ENCODE results near the gene ENG. TPM values are rescaled to one million over a fixed set of nuclear protein-coding genes. Genes with fewer than 3 reads are reported as not detected.
"Not testable (repeated sequence)": the region's sequence is repeated elsewhere in the genome, so short reads cannot be mapped to it uniquely, and the experiment has no call there.

ENG gene
- total RNA-seq, 2 experiments from 2014 or later: 18.4 to 21.3 TPM

- Mint-ChIP-seq H3K36me3 (peaks cover 3% of the 10 kb centered on the region), H3K4me1 (peaks cover 4% of the 10 kb centered on the region), H3K27ac (no peak overlapping the region), H3K4me3 (no peak overlapping the region), H3K9me3 (ENCODE audit: low read depth) (no peaks in the 10 kb centered on the region), H3K27me3 (peaks cover 3% of the 10 kb centered on the region)
- CTCF ChIA-PET: interaction anchor here (1.0 to 1.6 kb wide), 3 partner anchors 42 to 141 kb away, joined by 3 to 5 read pairs (median 3); partner anchors contain the start of gene TOR2A
- ATAC-seq: no peak
- no peak for DNase-seq
These were observed 21.7 kb upstream of the ENG start for GRCh38 chr9:127876026-127876763.

- H3K36me3 Mint-ChIP-seq: peaks cover 3% of the 10 kb centered on the region
- ATAC-seq (no peak), DNase-seq (no peak)
- H3K4me1 Mint-ChIP-seq: peaks cover 4% of the 10 kb centered on the region
- CTCF ChIA-PET: interaction anchor here (1.6 kb wide), 1 partner anchor 46 kb away, joined by 5 read pairs; no protein-coding TSS in a partner anchor
- peaks cover 3% of the 10 kb centered on the region for H3K27me3 Mint-ChIP-seq
- no peak overlapping the region for H3K4me3 Mint-ChIP-seq
- no peaks in the 10 kb centered on the region for H3K9me3 Mint-ChIP-seq (ENCODE audit: low read depth)
- no peak overlapping the region for H3K27ac Mint-ChIP-seq
These were observed 21.0 kb upstream of the ENG start for GRCh38 chr9:127875306-127875966.

DNA sequence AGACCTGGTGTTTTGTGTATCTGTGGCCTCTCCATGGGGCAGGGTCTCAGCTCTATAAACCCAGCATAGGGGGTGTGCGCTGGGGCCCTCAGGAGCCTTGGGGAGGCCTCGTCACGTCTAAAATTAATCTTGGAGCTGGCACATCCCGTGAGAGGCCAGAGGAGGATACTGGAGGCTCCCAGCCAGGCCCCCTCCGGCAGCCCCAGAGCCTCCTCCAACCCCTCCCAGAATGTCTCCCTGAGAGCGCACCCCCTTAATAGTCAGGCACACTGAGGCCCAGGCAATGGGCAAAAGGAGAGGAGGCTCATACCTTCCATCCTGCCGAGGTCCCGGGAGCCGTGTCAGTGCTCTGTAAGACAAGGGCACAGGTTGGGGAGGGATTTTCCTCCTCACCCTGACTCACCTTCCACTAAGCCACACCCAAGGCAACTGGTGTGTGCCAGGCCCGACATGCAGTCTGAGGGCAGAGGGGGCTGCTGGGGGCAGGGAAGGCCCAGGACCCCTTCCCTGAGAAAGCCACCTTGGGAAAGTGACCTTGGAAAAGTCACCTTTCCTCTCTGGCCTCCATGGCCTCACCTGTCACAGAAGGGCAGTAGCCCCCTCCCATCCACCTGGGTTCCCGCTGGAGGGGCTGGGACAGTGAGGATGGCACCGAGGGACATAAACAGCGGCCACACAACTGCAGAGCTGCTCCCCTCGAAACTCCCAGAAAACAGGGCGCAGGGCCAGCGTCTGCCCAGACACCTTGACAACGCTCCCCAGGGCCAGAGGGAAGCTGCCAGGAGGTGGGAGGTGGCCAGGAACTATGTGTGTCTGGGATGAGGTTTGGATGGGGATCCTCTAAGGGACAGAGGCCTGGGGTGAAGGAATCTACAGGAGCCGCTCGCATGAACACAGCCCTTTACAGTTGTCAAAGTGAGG, 20.1 kb upstream of the ENG start:
- Mint-ChIP-seq H3K4me3 (no peak overlapping the region), H3K9me3 (ENCODE audit: low read depth) (no peaks in the 10 kb centered on the region), H3K27ac (no peak overlapping the region), H3K36me3 (peaks cover 2% of the 10 kb centered on the region), H3K4me1 (peaks cover 4% of the 10 kb centered on the region), H3K27me3 (peaks cover 3% of the 10 kb centered on the region)
- ATAC-seq (no peak), DNase-seq (no peak)
- CTCF ChIA-PET: interaction anchor here (1.5 to 1.9 kb wide), 2 partner anchors 45 to 140 kb away, joined by 5 read pairs; partner anchors contain the start of gene TOR2A

DNA sequence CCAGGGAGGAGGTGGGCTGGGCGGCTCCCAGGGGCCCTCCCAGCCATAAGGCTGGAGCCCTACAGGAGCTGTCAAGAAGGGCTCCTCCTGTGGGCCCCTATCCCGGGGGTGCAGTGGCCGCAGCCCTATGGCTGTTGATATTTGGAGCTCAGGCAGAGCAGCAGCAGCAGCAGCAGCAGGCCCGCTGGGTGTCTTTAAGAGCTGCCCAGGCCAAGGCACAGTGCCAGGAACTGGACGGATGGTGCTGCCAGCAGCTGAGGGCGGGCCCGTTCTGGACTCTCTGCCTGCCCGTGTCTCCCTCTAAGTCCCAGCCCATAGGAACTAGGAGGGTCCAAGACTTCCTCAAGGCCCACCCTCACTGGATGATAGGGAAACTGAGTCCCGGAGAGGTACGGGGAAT, 19.4 kb upstream of the ENG start:
- H3K9me3 Mint-ChIP-seq (ENCODE audit: low read depth): no peaks in the 10 kb centered on the region
- peaks cover 3% of the 10 kb centered on the region for H3K27me3 Mint-ChIP-seq
- no peak for DNase-seq
- no peaks in the 10 kb centered on the region for H3K36me3 Mint-ChIP-seq
- H3K4me3 Mint-ChIP-seq: no peak overlapping the region
- H3K27ac Mint-ChIP-seq: no peak overlapping the region
- ATAC-seq: no peak
- CTCF ChIA-PET: interaction anchor here (1.5 to 1.9 kb wide), 3 partner anchors 42 to 139 kb away, joined by 5 to 6 read pairs (median 5); partner anchors contain the start of genes ST6GALNAC4 and TOR2A
- peaks cover 4% of the 10 kb centered on the region for H3K4me1 Mint-ChIP-seq

- no peak for DNase-seq
- Mint-ChIP-seq H3K36me3 (no peaks in the 10 kb centered on the region), H3K27ac (no peak overlapping the region), H3K4me3 (no peak overlapping the region), H3K4me1 (peaks cover 4% of the 10 kb centered on the region), H3K9me3 (ENCODE audit: low read depth) (no peaks in the 10 kb centered on the region), H3K27me3 (peaks cover 3% of the 10 kb centered on the region)
- ATAC-seq: no peak
- CTCF ChIA-PET: interaction anchor here (1.2 to 1.9 kb wide), 4 partner anchors 43 to 138 kb away, joined by 3 to 6 read pairs (median 5); partner anchors contain the start of genes ST6GALNAC4 and TOR2A
These were observed 18.8 kb upstream of the ENG start for GRCh38 chr9:127873223-127873691.

GRCh38 chr9:127872369-127873222, 18.1 kb upstream of the ENG start:
- Mint-ChIP-seq H3K27ac (no peak overlapping the region), H3K4me1 (peaks cover 2% of the 10 kb centered on the region), H3K4me3 (no peak overlapping the region), H3K36me3 (no peaks in the 10 kb centered on the region), H3K27me3 (no peaks in the 10 kb centered on the region), H3K9me3 (ENCODE audit: low read depth) (no peaks in the 10 kb centered on the region)
- ATAC-seq (no peak), DNase-seq (no peak)
- CTCF ChIA-PET: interaction anchor here (0.7 to 5.3 kb wide), 7 partner anchors 17 to 107 kb away, joined by 3 to 42 read pairs (median 5); partner anchors contain the start of genes ENG, ST6GALNAC4 and ST6GALNAC6

DNA sequence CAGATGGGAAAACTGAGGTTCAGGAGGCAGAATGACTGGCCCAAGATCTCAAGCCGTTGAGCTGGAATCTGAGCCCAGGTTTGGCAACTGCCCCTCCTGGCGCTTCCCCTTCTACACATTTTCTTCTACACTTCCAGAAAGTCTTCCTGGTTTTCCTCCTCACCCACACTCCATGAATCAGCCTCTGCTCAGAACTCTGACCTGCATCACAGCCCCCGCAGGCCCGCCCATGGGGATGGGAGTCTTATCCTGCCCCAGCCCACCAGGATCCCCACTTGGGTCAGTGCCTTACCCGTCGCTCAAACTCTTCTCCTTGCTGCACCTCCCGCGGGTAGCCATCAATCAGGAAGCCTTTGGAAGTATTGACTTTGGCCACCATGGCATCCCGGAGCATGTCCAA, 17.1 kb upstream of the ENG start:
- no peaks in the 10 kb centered on the region for H3K9me3 Mint-ChIP-seq (ENCODE audit: low read depth)
- H3K27ac Mint-ChIP-seq: no peak overlapping the region
- CTCF ChIA-PET: interaction anchor here (0.7 to 5.3 kb wide), 10 partner anchors 16 to 282 kb away, joined by 3 to 64 read pairs (median 16); partner anchors contain the start of genes CDK9, ENG, SH2D3C and ST6GALNAC6
- no peaks in the 10 kb centered on the region for H3K36me3 Mint-ChIP-seq
- no peaks in the 10 kb centered on the region for H3K4me1 Mint-ChIP-seq
- ATAC-seq: no peak
- no peaks in the 10 kb centered on the region for H3K27me3 Mint-ChIP-seq
- H3K4me3 Mint-ChIP-seq: no peak overlapping the region
- DNase-seq: no peak

DNA sequence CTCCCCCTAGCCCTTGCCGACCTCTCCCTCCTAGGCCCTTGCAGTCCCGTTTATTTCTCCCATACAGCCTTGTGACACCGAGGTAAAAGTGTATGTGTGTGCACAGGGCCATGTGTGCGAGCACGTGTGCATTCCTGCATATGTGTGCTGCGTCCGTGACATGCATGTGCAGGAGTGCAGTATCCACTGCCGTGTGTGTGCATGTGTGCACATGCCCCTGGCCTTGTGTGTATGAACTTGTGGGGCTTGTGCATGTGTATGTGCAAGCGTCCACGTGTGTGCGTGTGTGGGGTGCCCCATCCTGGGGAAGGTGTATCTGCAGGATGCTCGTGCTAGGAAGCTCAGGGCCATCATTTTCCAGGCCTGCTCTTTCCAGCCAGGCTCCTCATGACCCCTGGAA, 16.4 kb upstream of the ENG start:
- H3K27ac Mint-ChIP-seq: no peak overlapping the region
- no peak overlapping the region for H3K4me3 Mint-ChIP-seq
- H3K27me3 Mint-ChIP-seq: no peaks in the 10 kb centered on the region
- ATAC-seq: no peak
- H3K36me3 Mint-ChIP-seq: no peaks in the 10 kb centered on the region
- CTCF ChIA-PET: interaction anchor here (1.0 to 5.3 kb wide), 24 partner anchors 11 to 281 kb away, joined by 3 to 64 read pairs (median 11); partner anchors contain the start of genes CDK9, ENG, FPGS and SH2D3C
- H3K4me1 Mint-ChIP-seq: peaks cover 2% of the 10 kb centered on the region
- no peak for DNase-seq
- H3K9me3 Mint-ChIP-seq (ENCODE audit: low read depth): no peaks in the 10 kb centered on the region

DNA sequence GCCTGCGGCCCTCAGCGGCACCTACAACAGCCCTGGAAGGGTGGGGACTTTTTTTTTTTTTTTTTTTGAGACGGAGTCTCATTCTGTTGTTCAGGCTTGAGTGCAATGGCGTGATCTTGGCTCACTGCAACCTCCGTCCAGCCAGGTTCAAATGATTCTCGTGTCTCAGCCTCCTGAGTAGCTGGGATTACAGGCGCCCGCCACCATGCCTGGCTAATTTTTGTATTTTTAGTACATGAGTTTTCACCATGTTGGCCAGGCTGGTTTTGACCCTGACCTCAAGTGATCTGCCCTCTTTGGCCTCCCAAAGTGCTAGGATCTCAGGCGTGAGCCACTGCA, 15.7 kb upstream of the ENG start:
- H3K27ac Mint-ChIP-seq; H3K27me3 Mint-ChIP-seq; H3K4me3 Mint-ChIP-seq; H3K36me3 Mint-ChIP-seq; ATAC-seq; H3K9me3 Mint-ChIP-seq (ENCODE audit: low read depth); H3K4me1 Mint-ChIP-seq; DNase-seq: not testable (repeated sequence)
- CTCF ChIA-PET: interaction anchor here (0.7 to 5.3 kb wide), 64 partner anchors 8 to 529 kb away, joined by 3 to 64 read pairs (median 6); partner anchors contain the start of genes CDK9, ENG, FPGS and SH2D3C

GRCh38 chr9:127869310-127870152, 15.1 kb upstream of the ENG start:
- H3K4me3 Mint-ChIP-seq: no peak overlapping the region
- CTCF ChIA-PET: interaction anchor here (0.7 to 5.3 kb wide), 65 partner anchors 8 to 529 kb away, joined by 3 to 64 read pairs (median 6); partner anchors contain the start of genes CDK9, ENG, FPGS and SH2D3C
- H3K4me1 Mint-ChIP-seq: peaks cover 15% of the 10 kb centered on the region
- H3K27me3 Mint-ChIP-seq: no peaks in the 10 kb centered on the region
- no peak overlapping the region for H3K27ac Mint-ChIP-seq
- DNase-seq: peak; percentile 88
- peak; percentile 86 for ATAC-seq
- H3K36me3 Mint-ChIP-seq: peaks cover 2% of the 10 kb centered on the region
- H3K9me3 Mint-ChIP-seq (ENCODE audit: low read depth): no peaks in the 10 kb centered on the region

DNA sequence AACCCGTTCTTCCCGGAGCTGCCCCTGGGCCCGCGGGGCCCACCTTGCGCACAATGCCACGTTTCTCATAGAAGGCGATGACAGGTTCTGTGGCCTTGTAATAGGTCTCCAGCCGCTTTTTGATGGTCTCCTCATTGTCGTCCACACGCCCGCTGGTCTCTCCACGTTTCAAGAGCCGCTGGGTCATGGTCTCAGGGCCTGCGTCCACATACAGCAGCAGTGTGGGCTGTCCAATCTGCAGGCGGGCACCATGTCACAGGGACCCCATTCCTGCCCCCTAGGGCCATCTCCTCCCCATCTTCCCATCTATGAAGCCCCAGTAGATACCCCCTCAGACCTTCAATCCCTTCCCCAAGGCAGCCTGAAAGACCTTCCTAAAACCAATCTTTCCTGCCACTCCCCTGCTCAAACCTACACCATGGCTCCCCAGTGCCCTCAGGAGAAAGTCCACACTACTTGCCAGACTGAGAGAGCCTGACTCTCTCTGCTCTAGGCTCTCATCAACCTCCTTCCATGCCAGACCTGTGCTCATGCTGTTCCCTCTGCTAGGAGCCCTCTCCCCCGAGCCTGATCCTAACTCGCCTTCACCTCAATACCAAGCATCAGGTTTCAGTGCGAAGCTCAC, 13.9 kb upstream of the ENG start:
- H3K36me3 Mint-ChIP-seq: peaks cover 2% of the 10 kb centered on the region
- no peak for ATAC-seq
- CTCF ChIA-PET: interaction anchor here (1.7 to 5.3 kb wide), 12 partner anchors 11 to 133 kb away, joined by 5 to 64 read pairs (median 16); partner anchors contain the start of genes CDK9, ENG, SH2D3C and TOR2A
- DNase-seq: no peak
- no peak overlapping the region for H3K27ac Mint-ChIP-seq
- H3K4me3 Mint-ChIP-seq: no peak overlapping the region
- no peaks in the 10 kb centered on the region for H3K9me3 Mint-ChIP-seq (ENCODE audit: low read depth)
- H3K27me3 Mint-ChIP-seq: no peaks in the 10 kb centered on the region
- peaks cover 17% of the 10 kb centered on the region for H3K4me1 Mint-ChIP-seq

Data from activated CD8-positive, alpha-beta memory T cell treated with anti-CD3 and anti-CD28 coated beads, Interleukin-2, amount 10 ng/mL, durations not matched to agents 7 days and 5 days (primary cell).